A549 treated with CpdA at 1 μM for 4 hours (cell line): ENCODE data around the gene ANKRD7. TPM values are rescaled to one million over a fixed set of nuclear protein-coding genes. Genes with fewer than 3 reads are reported as not detected.

Experiments
- total RNA-seq: library from RNA; stranded (reverse); fragments of 200-300 nt; extraction: Qiagen RNA extraction; gene quantifications from 5 replicates; pipeline ENCODE4 v1.2.3, GENCODE V29; 2022; ENCODE audit warnings: low read depth

Gene ANKRD7, protein sequence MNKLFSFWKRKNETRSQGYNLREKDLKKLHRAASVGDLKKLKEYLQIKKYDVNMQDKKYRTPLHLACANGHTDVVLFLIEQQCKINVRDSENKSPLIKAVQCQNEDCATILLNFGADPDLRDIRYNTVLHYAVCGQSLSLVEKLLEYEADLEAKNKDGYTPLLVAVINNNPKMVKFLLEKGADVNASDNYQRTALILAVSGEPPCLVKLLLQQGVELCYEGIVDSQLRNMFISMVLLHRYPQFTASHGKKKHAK
- total RNA-seq = 0.14 to 0.21 TPM in 2 of 5 replicates, not detected in the others

DNA sequence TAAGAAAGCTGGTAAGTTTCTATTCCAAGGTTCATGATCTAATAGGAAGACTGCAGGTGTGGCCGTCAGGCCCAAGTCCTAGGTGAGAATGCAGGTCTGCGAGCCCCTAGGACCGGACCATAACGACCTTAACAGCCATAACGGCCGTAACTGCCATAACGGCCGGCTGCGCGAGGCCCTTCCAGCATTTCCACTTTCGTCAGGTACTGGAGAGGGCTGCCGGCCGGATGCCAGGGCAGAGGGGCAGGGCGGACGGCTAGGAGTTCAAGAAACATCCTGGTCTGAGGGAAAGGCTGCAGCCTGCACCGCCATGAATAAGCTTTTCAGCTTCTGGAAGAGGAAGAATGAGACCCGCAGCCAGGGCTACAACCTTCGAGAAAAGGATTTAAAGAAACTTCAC is at the start of gene ANKRD7:
ANKRD7 (plus strand) TSS at position 184 of the 400 bp plus-strand sequence; CDS start at position 311, 127 bp downstream.

DNA sequence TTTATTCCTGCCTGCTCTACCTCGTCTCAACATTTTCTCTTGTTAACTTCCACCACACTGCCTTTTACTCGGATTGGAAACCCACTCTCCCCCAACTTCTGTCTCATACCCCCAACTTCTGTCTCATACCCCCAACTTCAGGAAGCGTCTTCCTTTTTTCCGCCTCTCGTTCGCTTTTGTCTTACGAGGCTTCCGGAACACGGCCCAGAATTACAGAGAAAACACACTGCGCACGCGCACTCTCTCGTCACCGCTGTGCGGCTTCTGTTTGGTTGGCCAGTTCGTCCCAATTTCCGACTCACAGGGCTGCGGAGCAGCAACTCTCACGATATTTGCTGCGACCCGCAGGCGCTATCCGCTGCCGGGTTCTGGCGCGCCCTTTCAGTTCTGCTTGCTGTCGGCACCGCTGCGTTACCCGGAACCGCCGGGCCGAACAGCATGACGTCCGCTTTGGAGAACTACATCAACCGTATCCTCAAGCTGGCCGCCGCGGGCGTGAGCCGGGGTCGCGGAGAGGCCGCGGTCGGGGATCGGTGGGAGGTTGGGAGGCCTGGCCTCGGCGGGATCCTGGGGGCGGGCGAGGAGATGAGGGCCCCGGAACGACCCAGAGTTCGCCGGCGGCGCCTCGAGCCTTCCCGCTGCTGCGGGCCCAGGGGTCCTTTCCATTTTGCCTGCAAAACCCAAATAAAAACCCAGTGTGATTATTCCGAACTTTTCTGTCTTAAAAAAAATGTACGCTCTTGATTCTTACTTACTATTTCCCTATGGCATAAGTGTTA is 40.5 kb upstream of the ANKRD7 start, which contains the start of gene LSM8:
LSM8 (plus strand) TSS at position 379 of the 779 bp plus-strand sequence; CDS start at position 439, 60 bp downstream.

Other genes with a start within 250 kb of the ANKRD7 start
- gene LSM8, start 40.5 kb upstream of the ANKRD7 start, total RNA-seq = 41.4 to 55.9 TPM (median 42.7 TPM) in 5 replicates